ENCODE measurements around the gene GARNL3.

GARNL3 gene

GRCh38 chr9:127398275-127398647, 133.7 kb downstream of the GARNL3 start:
- DNase-seq (ENCODE audit: low read depth) = no peak
- TF ChIP-seq CTCF (IDR thresholded peaks at IDR 0.05; ENCODE audit: low read depth, low read length, missing control alignments) = no peak
- H3K4me3 ChIP-seq (ENCODE audit: low read depth, low read length) = peak overlapping the region; percentile 67

DNA sequence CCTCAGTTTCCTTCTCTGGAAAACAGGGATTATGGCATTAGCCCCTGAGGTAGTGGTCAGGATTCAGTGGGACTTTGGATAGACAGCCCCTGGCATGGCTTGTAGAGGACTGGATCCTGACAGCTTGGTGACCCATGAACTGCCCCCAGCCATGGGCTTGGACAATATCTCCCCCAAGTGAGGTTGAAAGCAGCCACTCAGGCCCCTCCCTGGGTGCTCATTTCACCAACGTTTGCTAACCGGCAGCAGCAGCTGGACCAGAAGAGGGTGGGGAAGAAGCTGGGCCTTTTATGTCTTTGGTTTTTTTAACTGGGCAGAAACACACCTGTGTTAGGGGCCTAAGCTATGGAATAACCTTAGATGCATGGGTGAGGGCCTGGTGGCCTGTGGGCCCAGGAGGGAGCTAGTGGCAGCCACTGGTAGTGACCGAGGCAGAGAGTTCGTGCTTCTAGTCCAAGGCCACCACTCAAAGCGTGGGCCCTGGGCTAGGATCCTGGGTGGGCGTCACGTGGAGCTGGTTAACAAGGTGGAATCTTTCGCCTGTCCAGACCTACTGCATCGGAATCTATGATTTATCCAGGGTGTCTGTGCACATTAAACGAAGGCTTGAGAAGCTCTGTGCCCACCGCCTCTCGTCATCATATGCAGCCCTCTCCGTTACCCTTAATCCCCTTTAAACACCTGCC, 134.3 kb downstream of the GARNL3 start:
- H3K4me3 ChIP-seq (ENCODE audit: low read depth, low read length) = no peak overlapping the region
- no peak for DNase-seq (ENCODE audit: low read depth)
- TF ChIP-seq CTCF (IDR thresholded peaks at IDR 0.05; ENCODE audit: low read depth, low read length, missing control alignments) = peak; percentile 21

DNA sequence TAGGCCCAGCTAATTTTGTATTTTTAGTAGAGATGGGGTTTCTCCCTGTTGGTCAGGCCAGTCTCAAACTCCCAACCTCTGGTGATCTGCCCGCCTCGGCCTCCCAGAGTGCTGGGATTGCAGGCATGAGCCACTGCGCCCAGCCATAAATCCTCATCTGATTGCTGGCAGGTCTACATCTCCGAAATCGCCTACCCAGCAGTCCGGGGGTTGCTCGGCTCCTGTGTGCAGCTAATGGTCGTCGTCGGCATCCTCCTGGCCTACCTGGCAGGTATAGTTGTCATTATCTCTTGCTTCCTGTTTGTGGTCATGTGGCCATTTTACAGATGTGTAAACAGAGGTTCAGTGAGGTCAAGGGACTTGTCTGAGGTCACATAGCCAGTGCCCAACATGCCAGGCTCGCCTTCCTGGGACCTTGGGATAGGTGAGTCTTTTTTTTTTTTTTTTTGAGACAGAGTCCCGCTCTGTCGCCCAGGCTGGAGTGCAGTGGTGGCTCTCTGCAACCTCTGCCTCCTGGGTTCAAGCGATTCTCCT, 135.2 kb downstream of the GARNL3 start:
- DNase-seq (ENCODE audit: low read depth) = no peak
- H3K4me3 ChIP-seq (ENCODE audit: low read depth, low read length) = no peak overlapping the region
- no peak for TF ChIP-seq CTCF (IDR thresholded peaks at IDR 0.05; ENCODE audit: low read depth, low read length, missing control alignments)

GRCh38 chr9:127402401-127403090, 138.0 kb downstream of the GARNL3 start:
- DNase-seq (ENCODE audit: low read depth) = no peak
- no peak for TF ChIP-seq CTCF (IDR thresholded peaks at IDR 0.05; ENCODE audit: low read depth, low read length, missing control alignments)
- H3K4me3 ChIP-seq (ENCODE audit: low read depth, low read length) = no peak overlapping the region

- TF ChIP-seq CTCF (IDR thresholded peaks at IDR 0.05; ENCODE audit: low read depth, low read length, missing control alignments) = no peak
- DNase-seq (ENCODE audit: low read depth) = no peak
- H3K4me3 ChIP-seq (ENCODE audit: low read depth, low read length) = no peak overlapping the region
Measured at GRCh38 chr9:127403507-127404192, 139.1 kb downstream of the GARNL3 start.

GRCh38 chr9:127404631-127405030, 140.1 kb downstream of the GARNL3 start:
- TF ChIP-seq CTCF (IDR thresholded peaks at IDR 0.05; ENCODE audit: low read depth, low read length, missing control alignments) = no peak
- no peak for DNase-seq (ENCODE audit: low read depth)
- no peak overlapping the region for H3K4me3 ChIP-seq (ENCODE audit: low read depth, low read length)
